ENCODE measurements around the gene ECM1. TPM values are rescaled to one million over a fixed set of nuclear protein-coding genes. Genes with fewer than 3 reads are reported as not detected.
A peak's percentile ranks its signal among the peaks of the same experiment; 100 is the strongest.

Gene ECM1
- total RNA-seq, 1 experiment from 2014 or later: 27.5 TPM

DNA sequence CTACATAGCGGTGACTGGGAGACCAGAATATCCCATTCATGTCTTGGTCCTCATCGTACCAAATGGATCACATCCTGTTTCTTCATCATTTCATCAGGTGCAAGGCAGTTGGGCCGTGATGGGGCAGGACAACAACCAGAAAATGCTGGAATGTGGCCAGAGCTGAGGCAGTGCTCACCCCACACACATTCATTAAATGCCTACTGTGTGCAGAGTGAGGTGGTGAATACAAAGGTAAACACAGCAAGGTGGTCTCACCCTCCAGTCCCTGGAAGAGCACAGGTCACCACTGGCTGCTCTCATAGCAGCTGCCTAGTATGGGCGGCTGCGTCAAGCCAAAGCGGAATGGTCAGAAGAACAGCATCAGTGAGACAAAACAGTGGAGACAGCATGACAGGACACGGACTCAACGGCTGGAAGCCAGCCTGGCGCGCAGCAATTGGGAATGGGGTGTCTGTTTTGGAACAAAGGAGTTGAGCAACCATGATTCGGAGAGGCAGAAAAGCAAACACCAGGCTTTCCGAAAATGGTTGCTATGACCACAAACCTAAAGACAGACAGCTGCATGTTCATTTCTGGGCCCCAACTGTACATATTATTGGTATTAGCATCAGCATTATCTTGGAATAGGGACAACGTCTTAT is 35.7 kb downstream of the ECM1 start:
- DNase-seq (ENCODE audit: low spot score): no peak

DNA sequence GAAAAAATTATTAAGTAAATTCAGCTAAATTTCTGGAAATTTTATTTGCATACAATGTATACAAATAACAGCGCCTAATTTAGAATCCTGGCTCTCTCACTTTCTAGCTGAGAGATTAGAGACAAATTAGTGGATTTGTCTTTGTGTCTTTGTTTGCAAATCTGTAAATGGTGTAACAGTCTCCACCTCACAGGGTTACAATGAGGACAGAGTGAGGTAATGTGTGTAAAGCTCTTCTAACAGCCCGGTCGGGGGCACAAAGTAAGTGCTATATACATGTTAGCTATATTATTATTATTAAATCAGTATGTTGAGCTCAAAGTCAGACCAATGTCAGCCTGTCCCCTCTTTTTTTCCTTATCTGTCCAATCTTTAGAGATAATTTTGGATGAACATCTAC is 36.3 kb downstream of the ECM1 start:
- no peak for DNase-seq (ENCODE audit: low spot score)

DNA sequence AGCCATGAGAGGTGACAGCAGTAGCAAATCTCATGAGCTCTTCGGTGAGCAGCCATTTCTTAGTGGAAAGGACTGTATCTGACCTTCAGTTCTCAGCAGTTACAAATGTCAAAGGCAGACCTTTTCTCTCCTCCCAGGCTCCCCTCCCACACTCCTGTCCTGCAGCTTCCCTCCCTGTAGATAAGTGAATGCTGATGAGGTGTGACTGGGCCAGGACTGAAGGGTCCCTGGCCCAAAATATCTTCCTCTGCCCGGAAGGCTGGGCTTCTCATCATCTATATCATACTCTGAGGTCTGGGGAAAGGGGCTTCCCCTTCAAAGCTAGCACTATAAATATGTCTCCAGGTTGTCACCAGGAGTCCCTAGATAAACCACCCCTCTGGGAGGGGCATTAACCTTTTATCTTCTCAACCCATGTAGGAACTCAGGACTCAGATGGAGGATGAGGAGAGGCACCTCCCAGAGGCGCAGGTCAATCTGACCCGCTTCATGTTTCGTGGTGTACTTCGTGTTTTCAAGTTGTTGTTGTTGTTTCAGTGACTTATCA is 37.6 kb downstream of the ECM1 start:
- DNase-seq (ENCODE audit: low spot score): peak; percentile 2

DNA sequence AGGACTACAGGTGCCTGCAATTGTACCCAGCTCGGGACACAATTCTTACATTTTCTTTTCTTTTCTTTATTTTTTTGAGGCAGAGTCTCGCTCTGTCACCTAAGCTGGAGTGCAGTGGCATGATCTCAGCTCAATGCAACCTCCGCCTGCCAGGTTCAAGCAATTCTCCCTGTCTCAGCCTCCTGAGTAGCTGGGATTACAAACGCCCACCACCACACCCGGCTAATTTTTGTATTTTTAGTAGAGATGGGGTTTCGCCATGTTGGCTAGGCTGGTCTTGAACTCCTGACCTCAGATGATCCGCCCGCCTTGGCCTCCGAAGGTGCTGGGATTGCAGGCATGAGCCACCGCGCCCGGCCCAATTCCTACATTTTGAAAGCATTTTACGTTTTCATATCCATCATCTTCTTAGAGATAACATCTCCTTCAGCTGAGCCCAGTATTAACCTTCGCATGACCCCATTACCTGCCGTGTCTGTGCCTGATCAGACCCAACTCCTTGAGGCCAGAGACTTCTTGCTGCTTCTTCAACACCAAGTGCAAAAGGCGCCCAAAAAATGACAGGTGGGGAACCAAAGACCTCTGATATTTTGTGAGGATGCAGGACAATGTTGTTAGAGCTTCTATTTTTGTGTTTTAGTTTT is 38.5 kb downstream of the ECM1 start:
- peak; percentile 1 for DNase-seq (ENCODE audit: low spot score)

DNA sequence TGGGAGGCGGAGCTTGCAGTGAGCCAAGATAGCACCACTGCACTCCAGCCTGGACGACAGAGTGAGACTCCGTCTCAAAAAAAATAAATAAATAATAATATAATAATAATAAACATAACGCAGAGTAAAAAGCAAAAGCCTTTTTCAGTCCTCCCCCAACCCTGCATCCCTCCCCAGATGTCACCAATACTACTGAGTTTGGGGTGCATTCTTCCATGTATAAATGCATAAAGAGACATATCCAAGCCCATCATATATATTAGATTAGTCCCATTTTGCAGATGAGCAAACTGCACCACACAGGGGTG is 40.4 kb downstream of the ECM1 start:
- DNase-seq (ENCODE audit: low spot score): no peak

DNA sequence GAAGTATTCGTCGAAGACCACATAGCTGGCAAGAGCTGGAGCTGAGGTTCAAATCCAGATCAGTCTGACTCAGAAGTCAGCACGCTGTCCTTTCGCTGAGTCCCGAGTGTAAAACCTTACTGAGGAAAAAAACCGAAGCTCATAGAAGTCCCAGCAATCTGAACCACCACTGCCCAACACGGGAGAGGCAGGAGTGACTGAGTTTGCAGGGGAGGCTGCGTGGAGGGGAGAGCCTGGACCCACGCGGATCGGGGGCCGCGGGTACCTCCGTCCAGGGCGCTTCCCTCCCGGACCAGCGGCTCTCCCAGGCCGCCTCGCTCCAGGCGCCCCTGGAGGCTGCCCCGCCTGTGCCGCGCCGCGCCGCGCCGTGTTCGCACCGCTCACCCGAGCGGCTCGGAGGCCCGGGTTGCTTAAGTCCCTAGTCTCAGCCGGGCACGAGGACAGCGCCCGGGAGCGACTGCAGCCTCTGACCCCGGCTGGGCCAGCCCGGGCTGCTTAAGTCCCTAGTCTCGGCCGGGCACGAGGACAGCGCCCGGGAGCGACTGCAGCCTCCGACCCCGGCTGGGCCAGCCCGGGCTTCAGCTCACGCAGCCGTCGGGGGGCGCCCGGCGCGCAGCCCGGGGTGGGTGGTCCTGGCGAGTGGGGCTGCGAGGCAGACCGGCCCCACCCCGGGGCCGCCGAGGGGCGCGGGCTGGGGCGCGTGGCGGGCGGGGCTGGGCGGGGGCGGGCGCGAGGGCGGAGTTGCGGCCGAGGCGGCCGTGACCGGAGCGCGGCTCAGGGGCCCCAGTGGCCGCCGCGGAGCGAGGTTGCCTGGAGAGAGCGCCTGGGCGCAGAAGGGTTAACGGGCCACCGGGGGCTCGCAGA is 41.0 kb downstream of the ECM1 start, which contains the start of gene ADAMTSL4:
Gene ADAMTSL4, plus strand, starts transcription at position 777 of the 864 bp plus-strand sequence. CDS start 2,881 bp downstream, outside the sequence.
- DNase-seq (ENCODE audit: low spot score): no peak

DNA sequence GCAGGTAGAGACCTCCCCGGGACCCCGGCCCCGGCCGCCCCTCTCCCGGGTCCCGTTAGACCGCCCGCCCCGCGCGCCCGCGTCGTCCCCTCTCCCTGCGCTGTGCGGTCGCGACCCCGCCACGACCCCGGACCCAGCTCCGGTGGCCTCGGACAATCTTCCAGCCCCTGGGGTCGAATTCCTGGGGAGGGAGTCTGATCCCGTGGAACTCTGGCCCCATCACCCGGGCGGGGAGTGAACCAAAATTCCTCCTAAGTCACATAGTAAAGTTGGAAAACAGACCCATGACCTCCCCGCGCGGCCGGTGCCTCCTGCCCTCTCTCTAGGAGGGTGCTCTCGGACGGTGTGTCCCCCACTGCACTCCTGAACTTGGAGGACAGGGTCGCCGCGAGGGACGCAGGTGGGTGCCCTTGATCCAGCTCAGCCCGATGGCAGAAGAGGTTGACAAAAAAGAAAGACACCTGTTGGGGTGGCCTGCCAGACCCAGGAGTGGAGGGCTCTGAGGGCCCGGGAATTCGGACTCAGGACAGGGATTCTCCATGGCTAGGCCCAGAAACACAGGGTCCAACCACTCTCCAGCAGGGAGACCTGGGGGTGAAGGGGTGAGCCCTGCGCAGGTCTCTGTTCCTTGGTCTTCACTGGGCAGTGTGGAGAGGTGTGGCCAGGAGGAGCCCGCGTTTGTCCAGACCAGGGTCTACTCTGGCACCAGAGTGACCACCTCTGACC is 41.8 kb downstream of the ECM1 start:
- no peak for DNase-seq (ENCODE audit: low spot score)

DNA sequence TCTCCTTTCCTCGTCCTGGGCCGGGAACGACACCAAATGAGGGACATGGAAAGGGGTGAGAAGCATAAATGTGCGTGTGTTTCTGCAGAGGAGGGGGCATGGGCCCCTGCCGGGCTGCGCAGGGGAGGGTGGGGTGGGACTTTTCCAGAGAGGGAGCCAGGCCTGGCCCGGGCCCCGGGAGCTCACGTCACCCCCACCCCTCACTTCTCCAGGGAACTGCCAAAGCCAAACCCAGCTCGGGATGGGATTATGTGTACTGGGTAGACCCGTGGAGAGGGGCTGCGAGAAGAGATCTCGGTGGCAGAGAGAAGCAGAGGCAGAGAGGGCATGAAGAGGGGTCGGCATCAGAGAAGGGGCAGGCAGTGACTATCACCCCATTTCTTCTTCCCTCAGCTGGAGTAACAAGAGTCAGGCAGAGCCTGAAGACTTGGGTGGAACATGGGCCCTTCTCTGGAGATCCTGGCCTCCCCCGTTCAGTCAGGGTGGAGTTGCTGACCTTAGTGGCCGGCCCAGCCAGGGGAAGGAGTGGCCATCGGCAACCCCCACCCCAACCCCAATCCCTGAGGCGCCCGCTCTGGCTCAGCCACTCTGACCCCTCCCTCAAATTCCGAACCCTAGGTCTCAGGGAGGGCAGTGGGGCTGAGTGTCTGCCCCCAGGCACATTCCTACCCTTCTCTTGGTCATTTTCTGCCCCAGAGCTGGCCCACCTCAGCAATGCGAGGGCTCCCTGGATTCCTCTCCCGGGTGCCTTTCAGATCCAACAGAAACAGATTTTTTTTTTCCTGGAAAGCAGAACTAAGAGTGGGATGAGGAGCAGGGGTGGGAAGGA is 42.5 kb downstream of the ECM1 start:
- no peak for DNase-seq (ENCODE audit: low spot score)

DNA sequence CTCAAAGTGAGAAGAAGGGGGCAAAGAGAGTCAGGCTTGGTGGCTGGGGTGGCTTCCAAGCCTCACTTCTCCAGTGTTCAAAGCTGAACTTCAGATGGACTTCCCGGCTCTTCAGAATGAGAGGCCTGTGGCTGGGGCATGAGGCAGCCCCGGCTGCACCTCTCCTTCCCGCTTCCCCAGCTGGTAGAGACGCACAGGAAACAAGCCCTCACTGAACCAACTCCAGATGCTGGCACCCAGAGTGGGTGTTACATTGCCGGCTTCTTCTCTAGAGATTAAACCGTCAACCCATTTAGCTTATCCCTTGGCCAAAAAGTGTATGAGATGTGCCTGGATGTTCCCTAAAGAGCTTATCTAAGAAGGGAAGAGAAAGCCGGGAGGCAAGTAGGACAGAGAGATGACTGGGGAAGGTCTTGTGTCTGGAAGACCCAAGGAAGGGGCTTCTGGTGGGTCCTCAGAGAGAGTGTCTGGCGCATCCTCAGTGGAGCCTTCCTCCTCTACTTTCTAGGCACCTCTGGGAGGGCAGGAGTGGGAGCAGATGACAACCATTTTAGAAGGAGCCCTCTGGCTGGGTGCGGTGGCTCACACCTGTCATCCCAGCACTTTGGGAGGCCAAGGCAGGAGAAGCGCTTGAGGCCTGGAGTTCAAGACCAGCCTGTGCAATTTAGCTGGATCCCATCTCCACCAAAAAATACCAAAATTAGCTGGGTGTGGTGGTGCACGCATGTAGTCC is 43.3 kb downstream of the ECM1 start:
- DNase-seq (ENCODE audit: low spot score): no peak

DNA sequence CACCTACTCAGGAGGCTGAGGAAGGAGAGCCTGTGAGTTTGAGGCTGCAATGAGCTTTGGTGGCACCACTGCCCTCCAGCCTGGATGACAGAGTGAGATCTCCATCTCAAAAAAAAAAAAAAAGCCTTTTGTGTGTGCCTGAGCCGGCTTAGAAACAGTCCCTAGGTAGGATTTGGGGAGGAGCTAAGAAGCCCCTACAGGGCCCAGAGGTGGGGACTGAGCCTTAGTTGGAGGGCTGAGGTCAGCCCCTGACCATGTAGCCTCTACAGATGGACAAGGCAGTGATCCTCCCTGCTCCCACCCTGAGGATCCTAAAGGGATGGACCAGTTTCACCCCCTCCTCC is 43.8 kb downstream of the ECM1 start:
- DNase-seq (ENCODE audit: low spot score): no peak

DNA sequence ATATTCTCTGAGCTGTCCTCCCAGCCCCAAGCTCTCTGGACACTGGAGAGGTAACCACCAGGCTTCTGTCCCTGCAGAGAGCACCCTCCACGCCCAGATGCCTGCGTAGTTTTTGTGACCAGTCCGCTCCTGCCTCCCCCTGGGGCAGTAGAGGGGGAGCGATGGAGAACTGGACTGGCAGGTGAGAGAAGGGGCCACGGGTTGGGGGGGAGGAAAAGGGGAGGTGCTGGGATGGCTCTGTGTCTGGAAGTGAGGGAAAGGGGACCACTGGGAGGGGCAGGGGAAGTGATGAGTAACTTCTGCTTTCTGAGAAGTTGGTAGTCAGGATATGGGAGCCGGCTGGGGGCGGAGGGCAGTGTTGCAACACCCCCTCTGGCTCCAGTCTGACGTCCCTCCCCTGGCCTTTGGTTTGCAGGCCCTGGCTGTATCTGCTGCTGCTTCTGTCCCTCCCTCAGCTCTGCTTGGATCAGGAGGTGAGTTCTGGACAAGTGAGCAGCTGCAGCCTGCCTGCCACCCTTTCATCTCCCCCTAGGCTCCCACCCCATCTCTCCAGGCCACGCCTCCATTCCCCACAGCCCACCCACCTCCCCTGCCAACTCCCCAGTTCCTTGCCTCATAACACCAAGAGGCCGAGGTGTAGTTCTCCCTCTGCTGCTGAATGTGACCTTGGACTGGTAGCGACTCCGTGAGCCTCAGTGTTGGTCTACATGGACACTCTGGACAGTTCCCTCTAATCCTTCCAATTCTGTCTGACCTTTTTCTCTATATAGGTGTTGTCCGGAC is 44.4 kb downstream of the ECM1 start:
- DNase-seq (ENCODE audit: low spot score): peak; percentile 84

DNA sequence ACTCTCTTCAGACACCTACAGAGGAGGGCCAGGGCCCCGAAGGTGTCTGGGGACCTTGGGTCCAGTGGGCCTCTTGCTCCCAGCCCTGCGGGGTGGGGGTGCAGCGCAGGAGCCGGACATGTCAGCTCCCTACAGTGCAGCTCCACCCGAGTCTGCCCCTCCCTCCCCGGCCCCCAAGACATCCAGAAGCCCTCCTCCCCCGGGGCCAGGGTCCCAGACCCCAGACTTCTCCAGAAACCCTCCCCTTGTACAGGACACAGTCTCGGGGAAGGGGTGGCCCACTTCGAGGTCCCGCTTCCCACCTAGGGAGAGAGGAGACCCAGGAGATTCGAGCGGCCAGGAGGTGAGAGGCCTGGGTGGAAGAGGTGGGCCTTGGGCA is 45.0 kb downstream of the ECM1 start:
- no peak for DNase-seq (ENCODE audit: low spot score)

DNA sequence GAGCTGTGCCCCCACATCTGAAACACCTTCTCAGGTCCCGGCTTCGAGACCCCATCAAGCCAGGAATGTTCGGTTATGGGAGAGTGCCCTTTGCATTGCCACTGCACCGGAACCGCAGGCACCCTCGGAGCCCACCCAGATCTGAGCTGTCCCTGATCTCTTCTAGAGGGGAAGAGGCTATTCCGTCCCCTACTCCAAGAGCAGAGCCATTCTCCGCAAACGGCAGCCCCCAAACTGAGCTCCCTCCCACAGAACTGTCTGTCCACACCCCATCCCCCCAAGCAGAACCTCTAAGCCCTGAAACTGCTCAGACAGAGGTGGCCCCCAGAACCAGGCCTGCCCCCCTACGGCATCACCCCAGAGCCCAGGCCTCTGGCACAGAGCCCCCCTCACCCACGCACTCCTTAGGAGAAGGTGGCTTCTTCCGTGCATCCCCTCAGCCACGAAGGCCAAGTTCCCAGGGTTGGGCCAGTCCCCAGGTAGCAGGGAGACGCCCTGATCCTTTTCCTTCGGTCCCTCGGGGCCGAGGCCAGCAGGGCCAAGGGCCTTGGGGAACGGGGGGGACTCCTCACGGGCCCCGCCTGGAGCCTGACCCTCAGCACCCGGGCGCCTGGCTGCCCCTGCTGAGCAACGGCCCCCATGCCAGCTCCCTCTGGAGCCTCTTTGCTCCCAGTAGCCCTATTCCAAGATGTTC is 45.6 kb downstream of the ECM1 start:
- DNase-seq (ENCODE audit: low spot score): no peak

DNA sequence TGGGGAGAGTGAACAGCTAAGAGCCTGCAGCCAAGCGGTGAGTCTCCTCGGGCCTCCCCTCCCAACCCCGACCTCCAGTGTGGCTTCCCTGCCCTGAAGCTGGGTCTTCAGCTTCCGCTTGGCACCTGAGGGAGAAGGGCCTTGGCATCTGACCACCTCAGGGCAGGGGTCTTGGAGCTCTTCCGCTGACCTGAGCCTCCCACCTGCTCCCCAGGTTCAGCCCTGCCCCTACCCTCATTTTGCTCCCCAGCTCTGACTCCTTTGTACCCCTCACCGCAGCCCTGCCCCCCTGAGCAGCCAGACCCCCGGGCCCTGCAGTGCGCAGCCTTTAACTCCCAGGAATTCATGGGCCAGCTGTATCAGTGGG is 46.2 kb downstream of the ECM1 start:
- no peak for DNase-seq (ENCODE audit: low spot score)

DNA sequence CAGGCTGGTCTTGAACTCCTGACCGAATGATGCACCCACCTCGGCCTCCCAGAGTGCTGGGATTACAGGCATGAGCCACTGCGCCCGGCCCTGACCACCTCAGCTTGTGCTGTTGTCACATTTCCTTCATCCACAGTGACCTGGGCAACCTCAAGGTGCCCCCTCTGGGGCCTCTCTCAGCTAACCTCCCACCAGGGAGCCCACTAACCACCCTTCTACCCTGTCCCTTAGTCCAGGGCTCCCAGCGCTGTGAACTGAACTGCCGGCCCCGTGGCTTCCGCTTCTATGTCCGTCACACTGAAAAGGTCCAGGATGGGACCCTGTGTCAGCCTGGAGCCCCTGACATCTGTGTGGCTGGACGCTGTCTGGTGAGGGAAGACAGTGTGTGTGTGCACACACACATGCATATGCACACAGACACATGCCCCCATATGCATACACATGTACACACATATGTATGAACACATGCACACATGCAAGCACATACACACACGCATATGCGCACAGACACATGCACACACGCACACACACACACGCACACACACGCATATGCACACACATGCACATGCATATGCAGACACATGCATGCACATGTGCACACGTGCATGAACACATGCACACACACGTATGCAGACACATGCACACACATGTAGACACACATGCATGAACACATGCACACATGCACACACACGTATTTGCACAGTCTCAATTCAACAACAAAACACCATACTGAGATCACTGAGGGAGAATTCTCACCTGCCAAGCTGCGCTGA is 47.5 kb downstream of the ECM1 start:
- DNase-seq (ENCODE audit: low spot score): no peak

DNA sequence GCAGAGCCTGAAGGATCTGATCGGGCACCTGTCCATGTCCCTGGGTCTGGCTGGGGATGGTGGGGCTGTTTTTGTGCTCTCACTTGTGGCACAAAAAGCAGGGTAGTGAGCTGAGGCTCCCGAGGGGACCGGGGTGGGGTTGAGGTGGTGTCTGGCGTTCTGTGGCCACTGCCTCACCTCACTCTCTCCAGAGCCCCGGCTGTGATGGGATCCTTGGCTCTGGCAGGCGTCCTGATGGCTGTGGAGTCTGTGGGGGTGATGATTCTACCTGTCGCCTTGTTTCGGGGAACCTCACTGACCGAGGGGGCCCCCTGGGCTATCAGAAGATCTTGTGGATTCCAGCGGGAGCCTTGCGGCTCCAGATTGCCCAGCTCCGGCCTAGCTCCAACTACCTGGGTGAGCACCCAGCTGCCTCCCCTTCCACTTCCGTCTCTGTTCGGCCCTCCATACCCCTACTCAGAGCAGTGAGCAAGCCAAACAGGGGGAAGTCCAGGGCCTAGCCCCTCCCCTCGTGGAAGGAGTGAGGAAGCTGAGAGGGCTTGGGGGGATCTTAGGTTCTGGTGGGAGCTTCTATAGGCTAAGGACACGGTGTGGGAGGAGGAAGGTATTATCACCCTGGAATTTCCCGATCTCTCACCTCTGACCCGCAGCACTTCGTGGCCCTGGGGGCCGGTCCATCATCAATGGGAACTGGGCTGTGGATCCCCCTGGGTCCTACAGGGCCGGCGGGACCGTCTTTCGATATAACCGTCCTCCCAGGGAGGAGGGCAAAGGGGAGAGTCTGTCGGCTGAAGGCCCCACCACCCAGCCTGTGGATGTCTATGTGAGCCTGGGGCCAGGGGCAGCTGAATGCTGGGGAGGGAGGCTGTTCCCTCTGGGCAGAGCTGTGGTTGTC is 48.3 kb downstream of the ECM1 start:
- DNase-seq (ENCODE audit: low spot score): no peak

DNA sequence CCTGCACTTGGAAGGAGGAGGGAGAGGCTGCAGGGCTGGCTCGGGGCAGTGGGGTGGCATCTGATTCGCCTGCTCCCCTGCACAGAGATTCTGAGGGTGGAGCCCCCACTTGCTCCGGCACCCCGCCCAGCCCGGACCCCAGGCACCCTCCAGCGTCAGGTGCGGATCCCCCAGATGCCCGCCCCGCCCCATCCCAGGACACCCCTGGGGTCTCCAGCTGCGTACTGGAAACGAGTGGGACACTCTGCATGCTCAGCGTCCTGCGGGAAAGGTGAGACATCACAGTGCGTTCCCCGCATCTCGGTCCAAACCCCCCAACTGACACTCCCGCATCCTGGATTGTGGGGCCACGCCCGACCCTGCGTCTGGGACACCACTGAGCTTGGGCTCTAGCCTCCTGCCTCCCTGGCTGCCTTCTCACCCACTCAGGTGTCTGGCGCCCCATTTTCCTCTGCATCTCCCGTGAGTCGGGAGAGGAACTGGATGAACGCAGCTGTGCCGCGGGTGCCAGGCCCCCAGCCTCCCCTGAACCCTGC is 49.2 kb downstream of the ECM1 start:
- no peak for DNase-seq (ENCODE audit: low spot score)

Measured in H4 (cell line).